Activated naive CD4-positive, alpha-beta T cell treated with anti-CD3 and anti-CD28 coated beads, Interleukin-2, amount 50 U/mL, for 24 hours (primary cell): ENCODE results near the gene DDX41.

ENCODE experiments used
- H3K27ac Mint-ChIP-seq: one replicate; pipeline ENCODE4 v1.8.0; 2021; ENCODE audit warnings: mild to moderate bottlenecking, mixed read lengths
- H3K27me3 Mint-ChIP-seq: one replicate; pipeline ENCODE4 v1.8.0; 2021; ENCODE audit warnings: mixed read lengths
- H3K36me3 Mint-ChIP-seq: one replicate; pipeline ENCODE4 v1.8.0; 2021; ENCODE audit warnings: mixed read lengths
- H3K4me1 Mint-ChIP-seq: one replicate; pipeline ENCODE4 v1.8.0; 2021; ENCODE audit warnings: mixed read lengths
- H3K4me3 Mint-ChIP-seq: one replicate; pipeline ENCODE4 v1.8.0; 2021; ENCODE audit warnings: mild to moderate bottlenecking, mixed read lengths
- H3K9me3 Mint-ChIP-seq: one replicate; pipeline ENCODE4 v1.8.0; 2021; ENCODE audit warnings: mixed read lengths

Gene DDX41

GRCh38 chr5:177465044-177465443 is 51.7 kb downstream of the DDX41 start:
- no peak overlapping the region for H3K27ac Mint-ChIP-seq
- no peaks in the 10 kb centered on the region for H3K4me1 Mint-ChIP-seq
- H3K27me3 Mint-ChIP-seq: no peaks in the 10 kb centered on the region
- H3K36me3 Mint-ChIP-seq: no peaks in the 10 kb centered on the region
- no peak overlapping the region for H3K4me3 Mint-ChIP-seq
- H3K9me3 Mint-ChIP-seq: no peaks in the 10 kb centered on the region

- Mint-ChIP-seq H3K36me3 (no peaks in the 10 kb centered on the region), H3K27me3 (no peaks in the 10 kb centered on the region), H3K9me3 (no peaks in the 10 kb centered on the region), H3K4me3 (no peak overlapping the region), H3K27ac (no peak overlapping the region), H3K4me1 (peaks cover 3% of the 10 kb centered on the region)
These were observed 54.6 kb downstream of the DDX41 start for GRCh38 chr5:177462021-177462670.
